Loucy (cell line): Measurements from ENCODE around the gene DDIT3.

Source experiments
- H2AFZ ChIP-seq: fragments of 200-600 bp; sonication (generic); 2 replicates; pipeline ENCODE4 v1.6.0; 2016; ENCODE audit warnings: antibody characterized with exemption, mild to moderate bottlenecking, low read length, moderate library complexity
- H3F3A ChIP-seq: fragments of 200-600 bp; 2 replicates; pipeline ENCODE4 v1.6.0; 2016; ENCODE audit warnings: antibody characterized with exemption, low read depth, mild to moderate bottlenecking
- H3K27me3 ChIP-seq: fragments of 200-600 bp; sonication (generic); 2 replicates; pipeline ENCODE4 v1.6.1; 2014; ENCODE audit warnings: low read length, mild to moderate bottlenecking; ENCODE audit not compliant: insufficient read depth, poor library complexity, severe bottlenecking
- H3K36me3 ChIP-seq: fragments of 200-600 bp; sonication (generic); 2 replicates; pipeline ENCODE4 v1.6.1; 2016; ENCODE audit warnings: low read length; ENCODE audit not compliant: insufficient read depth
- H3K4me1 ChIP-seq: fragments of 200-600 bp; sonication (generic); 2 replicates; pipeline ENCODE4 v1.5.1; 2014; ENCODE audit warnings: low read length, mild to moderate bottlenecking; ENCODE audit not compliant: insufficient read depth, poor library complexity, severe bottlenecking
- H3K4me2 ChIP-seq: fragments of 200-600 bp; sonication (generic); 2 replicates; pipeline ENCODE4 v1.6.0; 2014; ENCODE audit warnings: antibody characterized with exemption, low read length, low read depth, mild to moderate bottlenecking; ENCODE audit not compliant: poor library complexity, severe bottlenecking
- H3K4me3 ChIP-seq: fragments of 200-600 bp; sonication (generic); 2 replicates; pipeline ENCODE4 v1.5.1; 2014; ENCODE audit warnings: low read length, mild to moderate bottlenecking, mixed read lengths; ENCODE audit not compliant: poor library complexity, severe bottlenecking
- H3K79me2 ChIP-seq: fragments of 200-600 bp; sonication (generic); 2 replicates; pipeline ENCODE4 v1.6.1; 2014; ENCODE audit warnings: low read length; ENCODE audit not compliant: insufficient read depth
- H3K9ac ChIP-seq: fragments of 200-600 bp; sonication (generic); 2 replicates; pipeline ENCODE4 v1.6.0; 2014; ENCODE audit warnings: mild to moderate bottlenecking, low read depth, low read length, moderate library complexity; ENCODE audit not compliant: poor library complexity, severe bottlenecking
- H3K9me2 ChIP-seq: fragments of 200-600 bp; sonication (generic); replicated peaks from 2 replicates; pipeline ENCODE4 v1.6.1; 2016; ENCODE audit warnings: low read depth, low read length, mixed read lengths
- H3K9me3 ChIP-seq: fragments of 200-600 bp; sonication (generic); 2 replicates; pipeline ENCODE4 v1.6.1; 2014; ENCODE audit warnings: mild to moderate bottlenecking, antibody characterized with exemption, low read length, low read depth; ENCODE audit not compliant: insufficient read depth
- H4K20me1 ChIP-seq: fragments of 200-600 bp; sonication (generic); 2 replicates; pipeline ENCODE4 v1.6.0; 2014; ENCODE audit warnings: antibody characterized with exemption, low read length, mild to moderate bottlenecking; ENCODE audit not compliant: insufficient read depth, poor library complexity, severe bottlenecking
- CTCF ChIP-seq: fragments of 200-600 bp; sonication (generic); conservative IDR thresholded peaks from 2 replicates; pipeline ENCODE4 v1.5.1; 2014; ENCODE audit warnings: mild to moderate bottlenecking, antibody characterized with exemption, low read length
- EZH2phosphoT487 ChIP-seq: fragments of 200-600 bp; IDR thresholded peaks from 2 replicates; pipeline ENCODE4 v1.6.1; 2018; ENCODE audit warnings: antibody characterized with exemption, mild to moderate bottlenecking, moderate library complexity, borderline replicate concordance

DDIT3 gene

GRCh38 chr12:57476162-57476992 lies 43.9 kb downstream of the DDIT3 start:
- H3K9ac ChIP-seq = peak overlapping the region; percentile 86
- peaks cover 60% of the 10 kb centered on the region for H3K4me1 ChIP-seq
- H4K20me1 ChIP-seq = peaks cover 3% of the 10 kb centered on the region
- no peaks in the 10 kb centered on the region for H3K9me2 ChIP-seq
- TF ChIP-seq CTCF (peak; percentile 40; the same call in 1 of the 2 replicates), EZH2phosphoT487 (no peak)
- no peaks in the 10 kb centered on the region for H3K27me3 ChIP-seq
- peaks cover 8% of the 10 kb centered on the region; the same call in 1 of the 2 replicates for H3F3A ChIP-seq
- H3K9me3 ChIP-seq = no peaks in the 10 kb centered on the region
- H3K36me3 ChIP-seq = peaks cover 7% of the 10 kb centered on the region; the same call in 1 of the 2 replicates
- no peak overlapping the region for H2AFZ ChIP-seq
- H3K79me2 ChIP-seq = peaks cover 54% of the 10 kb centered on the region
- peak overlapping the region; percentile 90 for H3K4me2 ChIP-seq
- H3K4me3 ChIP-seq = peak overlapping the region; percentile 79

DNA sequence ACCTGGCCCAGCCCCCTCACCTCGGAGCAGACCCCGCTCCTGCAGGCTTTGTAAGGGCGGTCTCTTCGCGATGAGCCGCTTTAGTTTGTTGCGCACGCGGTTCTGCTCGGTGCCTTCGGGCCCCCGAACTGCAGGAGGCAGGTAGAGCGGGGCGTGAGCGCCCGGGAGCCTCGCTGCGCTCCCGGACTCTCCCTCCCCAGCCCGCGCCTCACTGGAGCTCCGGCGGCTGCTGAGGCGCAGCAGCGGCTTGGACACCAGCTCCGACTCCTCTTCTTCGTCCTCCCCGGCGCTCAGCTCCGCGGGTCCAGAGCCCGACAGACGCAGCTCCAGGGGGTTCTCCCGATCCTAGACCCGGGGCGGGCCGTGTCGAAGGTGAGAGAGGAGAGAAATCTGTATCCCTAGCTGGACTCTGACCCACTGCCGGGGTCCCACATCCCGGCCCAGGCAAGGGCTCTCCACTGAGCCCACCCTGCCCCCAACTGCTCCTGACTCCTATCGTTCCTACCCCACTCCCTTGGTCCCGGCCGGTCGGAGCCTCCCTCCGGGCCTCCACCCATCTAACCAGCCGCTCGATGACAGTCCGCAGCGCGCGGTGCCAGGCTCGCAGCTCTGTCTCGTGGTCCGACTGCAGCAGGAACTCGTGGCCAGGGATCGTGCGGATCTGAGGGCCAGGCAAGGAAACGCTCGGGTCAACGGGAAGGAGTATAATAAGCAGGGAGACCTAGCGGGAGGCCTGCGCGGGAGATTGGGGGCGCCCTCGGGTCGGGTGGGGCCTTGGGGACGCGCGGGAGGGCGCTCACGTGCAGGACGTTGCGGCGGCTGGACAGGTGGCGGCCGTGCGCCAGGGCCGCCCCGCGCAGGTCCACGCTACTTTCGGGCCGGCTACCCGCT lies 44.8 kb downstream of the DDIT3 start:
- H3K9ac ChIP-seq = no peak overlapping the region
- no peaks in the 10 kb centered on the region for H3K9me2 ChIP-seq
- H3K4me2 ChIP-seq = peak overlapping the region; percentile 90
- H3K4me3 ChIP-seq = peak overlapping the region; percentile 79
- H2AFZ ChIP-seq = no peak overlapping the region
- H3F3A ChIP-seq = peaks cover 3% of the 10 kb centered on the region; the same call in 1 of the 2 replicates
- no peaks in the 10 kb centered on the region for H3K9me3 ChIP-seq
- H4K20me1 ChIP-seq = peaks cover 3% of the 10 kb centered on the region
- TF ChIP-seq CTCF = no peak
- no peak for TF ChIP-seq EZH2phosphoT487
- no peaks in the 10 kb centered on the region for H3K27me3 ChIP-seq
- H3K36me3 ChIP-seq = peaks cover 7% of the 10 kb centered on the region; the same call in 1 of the 2 replicates
- peaks cover 53% of the 10 kb centered on the region for H3K4me1 ChIP-seq
- H3K79me2 ChIP-seq = peaks cover 54% of the 10 kb centered on the region

- Histone ChIP-seq H3K4me1 (peaks cover 46% of the 10 kb centered on the region), H3K9me2 (no peaks in the 10 kb centered on the region), H2AFZ (no peak overlapping the region), H3K4me3 (no peak overlapping the region), H3K27me3 (no peaks in the 10 kb centered on the region), H4K20me1 (peaks cover 3% of the 10 kb centered on the region), H3F3A (peaks cover 3% of the 10 kb centered on the region; the same call in 1 of the 2 replicates), H3K36me3 (peaks cover 7% of the 10 kb centered on the region; the same call in 1 of the 2 replicates), H3K9me3 (no peaks in the 10 kb centered on the region), H3K79me2 (peaks cover 54% of the 10 kb centered on the region), H3K9ac (no peak overlapping the region), H3K4me2 (peak overlapping the region; percentile 36)
- no peak for TF ChIP-seq CTCF
- TF ChIP-seq EZH2phosphoT487 = no peak
Observed at GRCh38 chr12:57474862-57475261, 45.5 kb downstream of the DDIT3 start.
